Keratinocyte (primary cell): ENCODE measurements around the gene MFSD11. TPM values are rescaled to one million over a fixed set of nuclear protein-coding genes. Genes with fewer than 3 reads are reported as not detected.

Source experiments
- DNase-seq: peaks from one replicate; pipeline ENCODE4 v3.0.0-alpha.2; 2011; ENCODE audit warnings: low read depth, missing footprints, low spot score
- FAIRE-seq: peaks from 2 replicates; lab custom pipeline; 2011; peaks lifted over from hg19 to GRCh38; lab: Jason Lieb, UNC
- H2AFZ ChIP-seq: 2 replicates; pipeline ENCODE4 v1.6.0; 2012; ENCODE audit warnings: low read length, control low read depth, inconsistent platforms; ENCODE audit not compliant: control insufficient read depth
- H3K27ac ChIP-seq: 2 replicates; pipeline ENCODE4 v1.5.1; 2011; ENCODE audit warnings: low read length; ENCODE audit not compliant: control insufficient read depth, insufficient read depth
- H3K27me3 ChIP-seq: 3 replicates; pipeline ENCODE4 v1.6.0; 2011; ENCODE audit warnings: low read length; ENCODE audit not compliant: control insufficient read depth, insufficient read depth; ENCODE audit errors: extremely low read depth
- H3K36me3 ChIP-seq, 2 experiments: 2 replicates in 1 of 2; 3 replicates in 1 of 2; pipeline ENCODE4 v1.5.1; 2011; ENCODE audit warnings: low read length in 2 of 2, mild to moderate bottlenecking in 1 of 2; ENCODE audit not compliant: control insufficient read depth in 2 of 2, insufficient read depth in 2 of 2; ENCODE audit errors: extremely low read depth in 1 of 2
- H3K4me1 ChIP-seq: 3 replicates; pipeline ENCODE4 v1.5.1; 2011; ENCODE audit warnings: low read length; ENCODE audit not compliant: control insufficient read depth, insufficient read depth; ENCODE audit errors: extremely low read depth
- H3K4me2 ChIP-seq: 3 replicates; pipeline ENCODE4 v1.6.0; 2011; ENCODE audit warnings: low read depth, low read length; ENCODE audit not compliant: control insufficient read depth, insufficient read depth; ENCODE audit errors: extremely low read depth
- H3K4me3 ChIP-seq, 3 experiments: fragments of 200-600 bp in 1 of 3; sonication (generic) in 1 of 3; 2 replicates in 2 of 3; 3 replicates in 1 of 3; pipeline ENCODE4 v1.5.1; 2011 to 2016; ENCODE audit warnings: low read length in 3 of 3, mild to moderate bottlenecking in 3 of 3, control low read depth in 2 of 3, inconsistent platforms in 1 of 3, low read depth in 1 of 3, mixed read lengths in 1 of 3, mixed run types in 1 of 3, moderate library complexity in 1 of 3; ENCODE audit not compliant: control insufficient read depth in 2 of 3, insufficient read depth in 2 of 3; ENCODE audit errors: extremely low read depth in 1 of 3
- H3K79me2 ChIP-seq: 2 replicates; pipeline ENCODE4 v1.6.0; 2012; ENCODE audit warnings: low read length; ENCODE audit not compliant: control insufficient read depth, insufficient read depth
- H3K9ac ChIP-seq: 3 replicates; pipeline ENCODE4 v1.6.0; 2011; ENCODE audit warnings: low read length; ENCODE audit not compliant: control insufficient read depth, insufficient read depth; ENCODE audit errors: extremely low read depth
- H3K9me1 ChIP-seq: 3 replicates; pipeline ENCODE4 v1.6.0; 2011; ENCODE audit warnings: low read length; ENCODE audit not compliant: control insufficient read depth, insufficient read depth; ENCODE audit errors: extremely low read depth
- H3K9me3 ChIP-seq: 2 replicates; pipeline ENCODE4 v1.5.1; 2012; ENCODE audit warnings: low read depth, low read length; ENCODE audit not compliant: control insufficient read depth
- H4K20me1 ChIP-seq: 3 replicates; pipeline ENCODE4 v1.6.0; 2011; ENCODE audit warnings: low read length; ENCODE audit not compliant: control insufficient read depth, insufficient read depth; ENCODE audit errors: extremely low read depth
- CTCF ChIP-seq, 3 experiments: IDR thresholded peaks in 1 of 3; conservative IDR thresholded peaks in 1 of 3; optimal IDR thresholded peaks in 1 of 3; 2 replicates in 2 of 3; 3 replicates in 1 of 3; pipeline versions ENCODE3 to v1.5.1; 2011; ENCODE audit warnings: low read length in 3 of 3, mild to moderate bottlenecking in 3 of 3, moderate library complexity in 2 of 3, control low read depth in 1 of 3, inconsistent platforms in 1 of 3; ENCODE audit not compliant: insufficient read depth in 2 of 3; ENCODE audit errors: extremely low read depth in 1 of 3
- EZH2 ChIP-seq: IDR thresholded peaks from one replicate; pipeline ENCODE4 v1.6.1; 2012; ENCODE audit warnings: inconsistent platforms, mild to moderate bottlenecking, low read length, moderate library complexity
- dilution Hi-C: fragments of 300-500 bp; cut with MboI; formaldehyde crosslinking; loops from one replicate; pipeline ENCODE4 v1.7.0; 2020; ENCODE audit warnings: low sequenced_read_pairs; ENCODE audit not compliant: extremely low pct_ligation_motif_present
- polyA plus RNA-seq, 5 experiments: library from polyadenylated mRNA; depleted of rRNA in 3 of 5; stranded (reverse) in 3 of 5; stranded (forward) in 1 of 5; unstranded in 1 of 5; fragments of >200 nt; gene quantifications; 1 replicate in 1 of 5; 2 replicates in 3 of 5; 3 replicates in 1 of 5; pipeline versions ENCODE4 v1.2.1 to v1.2.3, GENCODE V29; 2011 to 2012; ENCODE audit warnings: missing spikeins in 2 of 5, low read depth in 1 of 5, low replicate concordance in 1 of 5

Gene MFSD11
- polyA plus RNA-seq, 1 donor (not counting 4 experiments of a cell fraction or from before 2014, with no cell fraction given), result 14.6 TPM

DNA sequence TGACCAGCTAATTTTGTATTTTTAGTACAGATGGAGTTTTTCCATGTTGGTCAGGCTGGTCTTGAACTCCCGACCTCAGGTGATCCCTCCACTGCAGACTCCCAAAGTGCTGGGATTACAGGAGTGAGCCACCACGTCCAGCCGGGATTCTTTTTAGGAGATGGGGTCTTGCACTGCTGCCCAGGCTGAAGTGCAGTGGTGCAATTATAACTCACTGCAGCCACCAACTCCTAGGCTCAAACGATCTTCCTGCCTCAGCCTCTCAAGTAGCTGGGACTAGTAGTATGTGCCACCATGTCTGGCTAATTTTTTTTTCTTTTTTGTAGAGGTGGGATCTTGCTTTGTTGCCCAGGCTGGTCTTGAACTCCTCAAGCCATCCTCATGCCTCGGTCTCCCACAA lies 73.9 kb downstream of the MFSD11 start:
- H3K4me3 ChIP-seq, result no peak overlapping the region
- H3K27ac ChIP-seq, result no peak overlapping the region
- DNase-seq, result no peak
- H3K9me3 ChIP-seq, result no peaks in the 10 kb centered on the region
- H3K4me1 ChIP-seq, result no peaks in the 10 kb centered on the region
- H3K36me3 ChIP-seq, result no peaks in the 10 kb centered on the region
- H3K4me2 ChIP-seq, result no peak overlapping the region
- H2AFZ ChIP-seq, result no peak overlapping the region
- TF ChIP-seq EZH2 (no peak), CTCF (optimal IDR thresholded peaks at IDR 0.05 in 1 of 3, IDR thresholded peaks at IDR 0.05 in 1 of 3, conservative IDR thresholded peaks at IDR 0.05 in 1 of 3; ENCODE audit: extremely low read depth in 1 of 3, insufficient read depth in 2 of 3, low read length in 3 of 3) (no peak)
- no peaks in the 10 kb centered on the region for H3K79me2 ChIP-seq
- H3K27me3 ChIP-seq, result no peaks in the 10 kb centered on the region
- FAIRE-seq, result no peak
- H3K9me1 ChIP-seq, result no peaks in the 10 kb centered on the region
- dilution Hi-C loops, result no loop called here
- H4K20me1 ChIP-seq, result no peaks in the 10 kb centered on the region
- no peak overlapping the region for H3K9ac ChIP-seq

DNA sequence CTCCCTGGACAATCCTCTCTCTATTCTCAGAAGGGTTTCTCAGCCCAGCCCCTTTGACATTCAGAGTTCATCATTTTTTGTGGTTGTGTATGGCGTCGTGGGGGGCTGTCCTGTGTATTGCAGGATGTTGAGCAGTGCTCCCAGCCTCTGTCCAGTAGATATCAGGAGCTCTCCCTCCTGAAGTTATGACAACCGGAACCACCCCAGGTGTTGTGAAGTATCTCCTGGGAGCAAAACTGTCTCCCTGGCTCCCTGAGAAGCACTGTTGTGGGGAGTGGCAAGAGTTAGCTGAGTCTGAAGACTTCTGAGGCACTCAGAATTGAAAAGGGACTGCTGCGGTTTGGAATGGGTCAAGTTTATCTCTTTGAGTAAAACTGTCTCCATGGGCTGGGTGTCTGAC lies 74.3 kb downstream of the MFSD11 start:
- no peaks in the 10 kb centered on the region for H3K27me3 ChIP-seq
- no peaks in the 10 kb centered on the region for H3K9me3 ChIP-seq
- dilution Hi-C loops, result no loop called here
- no peak overlapping the region for H3K27ac ChIP-seq
- no peaks in the 10 kb centered on the region for H3K79me2 ChIP-seq
- DNase-seq (no peak), FAIRE-seq (no peak)
- H3K9me1 ChIP-seq, result no peaks in the 10 kb centered on the region
- H2AFZ ChIP-seq, result no peak overlapping the region
- no peaks in the 10 kb centered on the region for H4K20me1 ChIP-seq
- H3K4me1 ChIP-seq, result no peaks in the 10 kb centered on the region
- no peak overlapping the region for H3K4me2 ChIP-seq
- no peak for TF ChIP-seq EZH2
- TF ChIP-seq CTCF (optimal IDR thresholded peaks at IDR 0.05 in 1 of 3, IDR thresholded peaks at IDR 0.05 in 1 of 3, conservative IDR thresholded peaks at IDR 0.05 in 1 of 3; ENCODE audit: extremely low read depth in 1 of 3, insufficient read depth in 2 of 3, low read length in 3 of 3), result no peak
- no peak overlapping the region for H3K4me3 ChIP-seq
- H3K9ac ChIP-seq, result no peak overlapping the region
- no peaks in the 10 kb centered on the region for H3K36me3 ChIP-seq
